NCI-H2227 (cell line): ENCODE data around the gene LRRIQ1.
"Not testable (repeated sequence)": the region's sequence is repeated elsewhere in the genome, so short reads cannot be mapped to it uniquely, and the experiment has no call there.

ENCODE experiments used
- DNase-seq: peaks from one replicate; lab custom pipeline; 2025; ENCODE audit not compliant: unreplicated experiment; lab: John Stamatoyannopoulos, UW

LRRIQ1 gene, protein sequence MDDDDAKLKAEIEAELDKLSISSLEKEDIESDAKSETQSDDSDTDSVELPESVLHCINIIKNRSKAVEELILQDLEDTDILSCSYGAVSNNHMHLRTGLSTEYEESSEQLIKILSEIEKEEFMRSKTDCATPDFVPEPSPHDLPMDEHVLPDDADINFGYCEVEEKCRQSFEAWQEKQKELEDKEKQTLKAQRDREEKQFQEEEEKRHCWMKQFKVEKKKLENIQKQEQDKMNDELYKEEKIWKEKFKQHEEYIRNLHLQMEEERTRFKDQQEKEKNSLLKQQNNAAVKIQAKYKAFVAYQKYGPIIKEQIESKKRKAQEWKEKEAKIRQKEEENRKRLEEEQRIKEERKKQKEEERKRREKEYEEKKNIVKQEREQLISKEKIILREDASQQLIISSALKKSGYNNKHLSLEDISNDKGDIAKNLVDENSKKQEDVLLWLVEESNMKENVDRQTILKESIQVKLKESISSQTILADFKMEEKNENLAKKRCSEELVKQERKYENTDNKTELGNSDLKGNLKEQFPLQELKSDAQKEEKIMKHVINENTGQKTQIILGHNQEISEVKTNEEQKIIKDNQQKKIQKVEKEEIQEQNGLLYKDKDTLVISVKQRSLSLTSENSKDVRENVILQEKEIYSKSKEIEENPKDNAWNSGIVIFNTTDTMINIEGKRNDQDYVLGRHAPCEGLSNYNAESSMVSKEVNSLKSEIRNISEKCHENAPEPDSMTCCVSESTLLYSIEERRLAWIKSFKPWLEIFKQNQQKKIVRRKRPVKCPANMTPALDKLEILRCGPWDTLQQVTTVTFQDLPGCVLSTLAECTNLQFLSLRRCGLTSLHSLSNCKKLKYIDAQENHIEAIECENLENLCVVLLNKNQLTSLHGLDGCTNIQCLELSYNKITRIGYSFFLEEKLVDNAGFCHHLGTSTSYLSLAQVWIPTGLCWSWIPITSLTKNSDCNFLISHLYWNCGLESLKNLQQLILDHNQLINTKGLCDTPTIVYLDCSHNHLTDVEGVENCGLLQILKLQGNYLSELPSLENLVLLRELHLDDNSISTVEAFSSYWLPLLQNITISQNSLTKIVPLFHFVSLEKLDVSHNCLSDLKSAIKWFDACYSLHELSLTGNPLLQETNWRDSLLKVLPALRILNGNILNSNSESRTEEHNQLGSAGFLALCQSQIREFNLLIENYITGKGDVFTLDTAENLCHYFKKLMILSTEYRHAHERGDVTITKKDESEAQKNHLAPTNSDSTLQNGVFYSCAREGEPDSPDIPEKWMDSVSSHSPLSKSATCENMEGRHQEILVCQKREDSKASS (N-terminal part only)

DNA sequence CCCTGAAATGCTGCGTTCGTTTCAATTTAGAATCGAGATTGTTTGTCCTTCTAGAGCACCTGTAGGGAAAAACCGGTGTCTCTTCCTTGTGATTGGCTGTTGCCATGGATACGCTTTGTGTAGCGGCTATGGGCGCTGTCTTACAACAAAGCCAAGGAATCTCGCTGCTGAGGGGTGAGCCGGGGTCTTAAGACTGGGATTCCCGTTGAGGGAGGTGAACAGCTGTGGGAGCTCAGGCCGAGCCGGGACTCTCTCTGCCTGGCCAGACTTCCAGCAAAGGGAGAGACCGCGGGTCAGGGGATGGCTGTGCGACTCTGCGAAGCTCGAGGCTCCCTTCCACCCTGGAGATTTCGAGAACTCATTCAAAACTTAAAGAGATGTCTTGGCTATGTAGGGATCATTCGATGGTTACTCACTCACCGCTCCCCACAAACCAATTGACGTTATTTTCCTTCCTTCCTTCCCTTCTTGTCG, at the start of gene LRRIQ1, which contains the start of gene TSPAN19:
LRRIQ1 (plus strand) TSS at position 118 of the 474 bp plus-strand sequence. CDS start 1,826 bp downstream, outside the sequence.
TSPAN19 (minus strand) TSS at position 44 of the 474 bp plus-strand sequence. CDS start 6,331 bp downstream, outside the sequence.
- DNase-seq, result peak; percentile 97

DNA sequence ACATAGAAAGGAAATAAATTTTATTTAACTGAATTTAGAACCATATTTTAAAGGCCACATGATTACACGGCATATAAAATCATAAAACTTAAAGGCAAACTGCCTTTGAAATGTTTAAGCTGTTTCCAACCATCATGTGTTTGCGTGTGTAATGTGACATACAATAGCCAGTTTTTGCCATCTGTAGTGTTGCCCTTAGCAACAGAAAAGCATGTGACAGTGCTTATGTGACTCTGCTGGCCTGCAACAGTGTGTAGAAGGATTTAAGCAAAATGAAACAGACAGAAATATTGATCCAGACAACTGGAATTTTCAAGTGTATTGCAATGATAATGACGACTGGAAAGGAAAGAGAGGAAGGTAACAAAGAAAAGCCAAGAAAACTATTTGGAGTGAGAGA, 49.6 kb upstream of the LRRIQ1 start:
- peak; percentile 73 for DNase-seq

DNA sequence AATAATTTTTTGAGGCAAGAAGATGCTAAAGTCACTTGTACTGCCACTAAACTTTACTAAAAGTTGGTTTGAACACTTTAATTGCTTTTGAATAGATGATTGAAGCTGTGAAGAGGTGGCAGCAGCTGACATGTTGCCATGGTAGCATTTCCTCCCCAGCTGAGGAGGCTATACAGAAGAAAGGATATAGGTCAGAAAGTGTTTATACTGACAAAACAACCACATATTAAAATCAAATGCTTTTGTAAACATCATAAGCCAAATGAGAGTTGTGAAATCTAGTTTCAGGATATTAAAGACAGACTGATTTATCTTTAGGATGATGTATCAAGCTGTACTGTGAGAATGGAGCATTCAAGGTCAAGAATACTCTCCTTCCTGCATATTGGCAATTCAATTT, 41.7 kb upstream of the LRRIQ1 start:
- no peak for DNase-seq

DNA sequence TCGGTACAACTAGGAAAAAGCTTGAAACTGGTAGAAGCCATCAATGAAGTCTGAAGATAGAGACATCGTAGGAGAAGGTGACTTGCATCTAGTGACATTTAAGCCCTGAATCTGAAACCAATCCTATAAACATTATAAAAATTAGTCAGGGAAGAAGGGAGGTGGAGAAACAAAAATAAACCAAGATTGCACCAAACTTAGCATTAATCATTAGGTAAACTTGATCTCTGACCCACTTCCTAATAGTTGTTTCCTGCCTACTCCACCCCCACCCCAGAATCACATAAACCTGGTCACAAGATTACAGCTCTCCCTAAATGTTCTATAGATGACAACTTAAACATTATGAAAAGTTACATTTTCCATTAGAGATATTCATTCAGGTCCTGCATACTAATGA, 40.5 kb upstream of the LRRIQ1 start:
- DNase-seq, result no peak

DNA sequence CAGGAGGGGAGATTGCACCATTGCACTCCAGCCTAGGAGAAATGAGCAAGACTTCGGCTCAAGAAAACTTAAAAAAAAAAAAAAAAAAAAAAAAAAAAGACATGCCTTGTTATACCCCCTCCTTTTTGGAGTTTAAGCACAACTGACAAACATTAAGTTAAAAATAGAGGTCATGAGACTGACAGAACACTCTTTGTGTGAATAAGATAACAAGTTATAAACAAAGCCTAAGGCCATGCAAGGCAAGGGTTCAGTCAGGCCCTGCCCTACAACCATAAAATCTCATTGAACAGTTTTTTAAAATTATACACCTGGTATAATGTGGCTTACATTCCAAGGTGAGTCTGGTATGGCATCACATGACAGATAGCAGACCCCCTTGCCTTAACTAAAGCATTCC, 39.4 kb upstream of the LRRIQ1 start:
- DNase-seq, result no peak

DNA sequence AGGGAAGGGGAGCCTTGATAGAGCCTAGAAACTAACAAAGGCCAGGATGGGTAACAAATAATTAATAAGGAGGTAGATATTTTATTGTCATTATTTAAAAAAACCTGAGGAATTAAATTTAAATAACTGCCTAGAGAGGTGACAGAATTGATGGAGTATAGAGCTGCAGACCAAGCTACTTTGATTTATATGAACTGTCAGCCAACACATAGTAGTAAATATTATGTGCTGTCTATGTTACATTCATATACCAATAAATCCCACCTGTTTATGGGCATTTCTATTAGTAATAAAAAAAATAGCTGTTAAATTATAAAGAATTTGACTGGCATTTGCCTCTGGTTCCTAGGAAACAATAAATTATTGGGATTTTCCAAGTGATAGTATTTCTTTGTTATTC, 37.8 kb upstream of the LRRIQ1 start:
- DNase-seq, result no peak

DNA sequence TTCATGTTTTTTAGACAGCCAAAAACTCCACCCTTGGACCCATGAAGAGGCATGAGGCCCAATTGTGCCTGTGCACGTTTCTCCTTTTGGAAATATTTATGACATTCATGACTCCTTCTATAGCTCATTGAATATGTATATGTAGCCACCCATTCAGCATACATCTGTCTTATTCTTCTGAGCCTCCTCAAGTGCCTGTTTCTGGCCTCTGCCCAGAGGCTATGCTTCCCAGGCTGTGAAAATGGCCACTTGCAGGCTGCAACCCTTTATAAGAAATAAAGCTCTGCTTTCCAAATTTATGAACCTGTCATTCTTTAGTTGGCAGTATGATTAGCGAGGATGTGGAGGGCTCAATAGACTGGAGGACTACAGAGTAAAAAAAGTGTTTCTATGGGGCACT, 35.4 kb upstream of the LRRIQ1 start:
- DNase-seq, result no peak

DNA sequence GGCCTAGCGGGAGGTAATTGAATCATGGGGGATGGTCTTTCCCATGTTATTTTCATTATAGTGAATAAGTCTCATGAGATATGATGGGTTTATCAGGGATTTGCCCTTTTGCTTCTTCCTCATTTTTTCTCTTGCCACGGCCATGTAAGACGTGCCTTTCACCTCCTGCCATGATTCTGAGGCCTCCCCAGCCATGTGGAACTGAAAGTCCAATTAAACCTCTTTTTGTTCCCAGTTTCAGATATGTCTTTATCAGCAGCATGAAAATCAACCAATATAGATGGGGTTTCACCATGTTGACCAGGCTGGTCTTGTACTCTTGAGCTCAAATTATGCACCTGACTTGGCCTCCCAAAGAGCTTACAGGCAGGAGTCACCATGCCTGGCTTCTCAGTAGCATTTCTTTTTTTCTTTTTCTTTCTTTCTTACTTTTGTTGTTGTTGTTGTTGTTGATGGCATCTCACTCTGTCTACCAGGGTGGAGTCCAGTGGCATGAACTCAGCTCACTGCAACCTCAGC, 33.3 kb upstream of the LRRIQ1 start:
- no peak for DNase-seq

DNA sequence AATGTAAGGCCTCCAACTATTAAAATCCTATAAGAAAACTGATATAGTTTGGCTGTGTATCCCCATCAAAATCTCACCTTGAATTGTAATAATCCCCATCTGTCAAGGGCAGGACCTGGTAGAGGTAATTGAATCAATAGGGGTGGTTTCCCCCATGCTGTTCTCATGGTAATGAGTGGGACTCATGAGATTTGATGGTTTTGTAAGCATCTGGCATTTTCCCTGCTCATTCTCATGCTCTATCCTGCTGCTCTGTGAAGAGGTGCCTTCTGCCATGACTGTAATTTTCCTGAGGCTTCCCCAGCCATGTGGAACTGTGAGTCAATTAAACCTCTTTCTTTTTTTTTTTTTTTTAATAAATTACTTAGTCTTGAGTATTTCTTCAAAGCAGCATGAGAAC, 31.9 kb upstream of the LRRIQ1 start:
- DNase-seq, result no peak

DNA sequence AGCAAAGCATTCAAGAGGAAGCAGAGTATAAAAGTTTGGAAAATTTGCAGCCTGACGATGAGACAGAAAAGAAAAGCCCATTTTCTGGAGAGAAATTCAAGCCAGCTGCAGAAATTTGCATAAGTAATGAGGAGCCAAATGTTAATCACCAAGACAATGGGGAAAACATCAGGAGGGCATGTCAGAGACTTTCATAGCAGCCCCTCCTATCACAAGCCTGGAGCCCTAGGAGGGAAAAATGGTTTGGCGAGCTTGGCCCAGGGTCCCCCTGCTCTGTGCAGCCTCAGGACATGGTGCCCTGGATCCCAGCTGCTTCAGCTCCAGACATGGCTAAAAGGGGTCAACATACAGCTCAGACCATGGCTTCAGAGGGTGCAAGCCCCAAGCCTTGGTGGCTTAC, 31.1 kb upstream of the LRRIQ1 start:
- not testable (repeated sequence) for DNase-seq

DNA sequence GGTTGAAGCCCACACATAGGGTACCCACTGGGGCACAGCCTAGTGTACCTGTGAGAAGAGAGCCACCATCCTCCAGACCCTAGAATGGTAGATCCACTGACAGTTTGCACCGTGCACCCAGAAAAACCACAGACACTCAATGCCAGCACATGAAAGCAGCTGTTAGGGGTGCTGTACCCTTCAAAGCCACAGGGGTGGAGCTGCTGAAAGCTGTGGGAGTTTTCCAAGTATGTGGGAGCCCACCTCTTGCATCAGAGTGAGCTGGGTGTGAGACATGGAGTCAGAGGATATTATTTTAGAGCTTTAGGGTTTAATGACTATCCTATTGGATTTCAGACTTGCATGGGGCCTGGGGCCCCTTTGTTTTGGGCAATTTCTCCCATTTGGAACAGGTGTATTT, 30.5 kb upstream of the LRRIQ1 start:
- no peak for DNase-seq

DNA sequence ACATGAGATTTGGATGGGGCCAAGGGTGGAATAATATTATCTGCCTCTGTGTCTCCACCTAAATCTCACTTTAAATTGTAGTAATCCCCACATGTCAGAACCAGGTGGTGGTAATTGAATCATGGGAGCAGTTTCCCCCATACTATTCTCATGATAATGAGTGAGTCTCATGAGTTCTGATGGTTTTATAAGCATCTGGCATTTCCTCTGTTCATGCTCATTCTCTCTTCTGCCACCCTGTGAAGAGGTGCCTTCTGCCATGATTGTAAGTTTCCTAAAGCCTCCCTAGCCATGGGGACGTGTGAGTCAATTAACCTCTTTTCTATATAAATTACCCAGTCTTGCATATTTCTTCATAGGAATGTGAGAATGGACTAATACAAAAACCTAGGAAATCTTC, 29.9 kb upstream of the LRRIQ1 start:
- DNase-seq, result no peak

DNA sequence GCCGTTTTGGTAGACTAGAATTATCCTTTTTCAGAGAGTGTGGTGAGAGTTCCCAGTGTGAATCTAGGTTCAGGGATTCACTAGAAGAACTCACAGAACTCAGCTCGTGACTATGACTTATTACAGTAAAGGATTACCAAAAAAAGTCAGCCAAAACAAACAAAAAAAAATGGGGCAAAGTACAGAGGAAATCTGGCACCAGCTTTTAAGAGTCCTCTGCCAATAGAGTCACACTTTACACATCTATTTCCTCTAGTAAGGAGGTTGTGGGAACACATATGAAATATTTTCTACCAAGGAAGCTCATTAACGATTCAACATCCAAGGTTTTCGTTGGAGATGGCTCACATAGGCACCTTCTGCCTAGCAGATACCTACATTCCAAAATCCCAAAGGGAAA, 28.3 kb upstream of the LRRIQ1 start:
- no peak for DNase-seq

DNA sequence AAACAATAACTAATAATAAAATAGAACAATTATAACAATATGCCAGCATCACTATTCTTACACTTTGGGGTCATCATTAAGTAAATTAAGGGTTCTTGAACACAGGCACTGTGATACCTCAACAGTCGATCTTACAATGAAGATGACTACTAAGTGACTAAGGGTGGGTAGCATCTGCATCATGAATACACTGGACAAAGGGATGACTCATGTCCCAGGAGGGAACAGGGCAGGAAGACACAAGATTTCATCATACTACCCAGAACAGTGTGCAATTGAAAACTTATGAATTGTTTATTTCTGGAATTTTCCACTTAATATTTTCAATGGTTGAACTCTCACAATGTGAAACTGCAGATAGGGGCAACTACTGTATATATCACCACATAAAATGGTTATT, 19.7 kb upstream of the LRRIQ1 start:
- no peak for DNase-seq

DNA sequence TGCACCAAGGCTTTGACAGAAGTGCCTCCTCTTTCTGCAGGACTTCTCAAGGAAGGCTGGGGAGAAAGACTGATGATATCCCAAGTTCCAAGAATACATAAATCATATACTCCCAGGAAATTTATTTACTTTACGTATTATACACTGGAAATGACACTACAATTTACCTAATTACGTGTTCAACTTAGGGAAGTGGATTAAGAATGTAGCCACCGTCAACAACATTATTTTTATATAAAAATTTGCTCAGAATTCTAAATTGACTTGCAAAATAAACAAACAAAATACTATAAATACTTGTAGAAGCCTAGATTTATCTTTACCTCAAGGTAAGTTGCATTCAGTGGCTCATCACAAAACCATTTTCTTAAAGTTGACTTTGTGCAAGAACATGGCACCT, 19.0 kb upstream of the LRRIQ1 start:
- DNase-seq, result no peak

DNA sequence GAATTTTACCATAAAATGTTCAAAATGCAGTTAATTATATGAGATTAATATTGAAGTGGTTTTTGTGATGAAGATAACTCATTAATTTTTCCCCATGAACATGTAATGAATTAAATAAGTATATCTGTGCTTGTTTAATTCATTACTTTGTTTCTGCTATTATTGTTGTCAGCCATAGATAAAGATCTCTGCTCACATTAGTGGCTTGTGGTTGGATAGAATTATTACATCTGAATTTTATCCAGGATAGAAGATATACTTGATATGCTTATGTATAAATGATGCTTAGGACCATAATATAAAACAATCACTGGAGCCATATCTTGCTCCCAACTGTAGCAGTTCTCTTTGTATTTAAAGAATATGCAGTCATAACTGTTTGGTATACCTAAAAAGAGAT, 18.5 kb upstream of the LRRIQ1 start:
- DNase-seq, result no peak

DNA sequence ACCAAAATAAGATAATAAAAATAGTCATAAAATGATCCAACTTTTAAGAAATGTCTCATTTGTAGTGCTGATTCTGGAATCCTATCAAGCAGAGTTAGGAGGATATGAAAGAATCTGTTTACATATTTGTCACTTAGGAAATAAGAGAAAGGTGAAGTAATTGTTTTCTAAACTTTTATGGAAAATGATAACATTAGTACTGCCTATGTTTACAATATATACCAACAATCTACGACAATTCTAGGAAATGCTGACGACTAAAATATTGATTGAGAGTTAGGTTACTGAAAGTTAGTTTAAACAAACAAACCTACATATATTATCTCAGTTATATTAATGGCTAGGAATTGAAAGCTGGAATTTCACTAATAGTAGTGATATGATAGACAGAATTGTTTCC, 18.1 kb upstream of the LRRIQ1 start:
- DNase-seq, result no peak

DNA sequence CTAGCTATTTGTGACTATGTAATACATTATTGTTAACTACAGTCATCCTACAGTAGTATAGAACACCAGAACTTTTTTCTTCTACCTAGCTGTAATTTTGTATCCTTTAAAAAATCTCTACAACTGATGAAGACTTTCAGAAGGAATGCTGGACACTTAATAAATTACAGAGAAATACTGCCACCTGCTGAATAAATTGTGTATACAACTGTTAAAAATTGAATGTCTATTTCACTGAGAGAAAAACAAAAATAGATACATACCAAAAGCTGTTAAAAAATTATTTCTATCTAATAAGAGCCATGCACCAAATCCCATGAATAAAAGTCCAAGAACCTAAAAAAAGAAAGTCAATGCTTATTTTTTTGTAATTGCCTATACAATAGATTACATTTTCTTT, 6.7 kb upstream of the LRRIQ1 start:
- DNase-seq, result peak; percentile 72

DNA sequence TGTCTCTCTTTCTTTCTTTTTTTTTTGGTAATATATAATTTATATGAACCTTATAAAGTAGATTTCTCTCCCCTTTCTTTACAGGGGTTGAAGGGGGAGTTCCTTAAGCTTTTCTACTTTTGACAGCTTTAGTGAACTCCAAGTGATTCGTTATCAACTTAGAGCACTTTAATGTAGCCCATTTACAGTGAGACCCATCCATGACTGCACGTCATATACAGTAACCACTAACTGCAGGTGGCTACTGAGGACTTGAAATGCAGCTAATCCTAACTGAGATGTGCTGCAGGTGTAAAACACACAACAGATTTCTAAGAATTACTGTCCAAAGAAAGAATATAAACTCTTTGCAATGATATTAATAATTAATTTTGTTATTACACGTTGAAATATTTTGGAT, 582 bp downstream of the LRRIQ1 start:
- peak; percentile 33 for DNase-seq

DNA sequence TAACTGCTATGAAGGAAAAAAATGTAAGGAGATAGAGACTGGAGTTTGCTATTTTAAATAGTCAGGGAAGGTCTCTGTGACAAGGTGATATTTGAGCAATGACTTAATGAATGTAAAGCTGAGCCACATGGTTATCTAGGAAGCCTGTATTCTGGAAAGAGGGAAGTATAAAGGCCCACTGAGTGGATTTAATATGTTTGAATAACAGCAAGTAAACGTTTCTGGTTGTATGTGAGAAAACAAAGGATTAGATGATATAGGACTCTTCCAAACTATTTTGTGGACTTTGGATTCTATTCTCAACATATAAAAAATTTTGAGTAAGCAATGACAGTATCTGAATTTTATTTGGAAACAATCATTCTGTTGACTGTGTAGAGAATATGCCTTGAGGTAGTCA, 5.2 kb downstream of the LRRIQ1 start:
- DNase-seq, result no peak

DNA sequence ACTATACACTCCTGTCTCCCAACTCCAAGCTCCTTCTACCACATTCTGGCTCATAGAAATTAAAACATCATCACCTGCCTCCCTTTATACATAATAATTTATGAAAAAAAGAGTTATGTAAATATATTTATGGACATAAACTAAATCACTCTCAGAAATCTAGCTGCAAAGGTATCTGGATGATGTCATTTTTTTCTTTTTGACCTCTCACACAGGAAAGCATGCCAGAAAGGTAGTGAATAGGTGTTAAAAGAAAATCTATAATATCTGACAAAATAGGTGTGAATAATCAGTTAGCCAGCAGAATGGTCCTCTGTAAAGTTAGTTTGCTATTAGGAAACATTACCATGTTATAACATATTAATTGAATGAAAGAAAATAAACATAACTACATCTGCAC, 7.7 kb downstream of the LRRIQ1 start:
- no peak for DNase-seq
